GM12878 (cell line): ENCODE measurements around the gene SPESP1. TPM values are rescaled to one million over a fixed set of nuclear protein-coding genes. Genes with fewer than 3 reads are reported as not detected.

Source experiments
- ATAC-seq: fragments of 200-7000 bp; cut with Tn5 transposase; 3 replicates; pipeline ENCODE4 v1.9.1; 2020; ENCODE audit warnings: mild to moderate bottlenecking, moderate library complexity
- BruUV-seq: library from RNA; stranded (reverse); fragments of 400-500 nt; replicated peaks from 2 replicates; lab custom pipeline; 2021; lab: Mats Ljungman, UMichigan
- CTCF ChIA-PET: fragments of 300-600 bp; sonication (Branson Sonifier 250); formaldehyde crosslinking; extraction: SDS; loops from one replicate; lab custom pipeline; 2021; ENCODE audit warnings: inconsistent platforms; lab: Yijun Ruan, JAX
- POLR2A ChIA-PET: fragments of 350-600 bp; formaldehyde crosslinking; extraction: SDS; loops from one replicate; lab custom pipeline; 2021; ENCODE audit warnings: inconsistent platforms; lab: Charles Lee
- RAD21 ChIA-PET: fragments of 300-600 bp; sonication (Branson Sonifier 250); formaldehyde crosslinking; loops from one replicate; lab custom pipeline; 2023; ENCODE audit warnings: antibody characterized with exemption; ENCODE audit not compliant: unreplicated experiment; lab: Charles Lee
- SMC1A ChIA-PET: fragments of 300-600 bp; sonication (Branson Sonifier 250); formaldehyde crosslinking; loops from one replicate; lab custom pipeline; 2023; ENCODE audit not compliant: unreplicated experiment, uncharacterized antibody; lab: Charles Lee
- DNase-seq: peaks from one replicate; pipeline ENCODE4 v3.0.0-alpha.2; 2011; ENCODE audit warnings: low read depth, low spot score
- FAIRE-seq: peaks from 3 replicates; lab custom pipeline; 2011; peaks lifted over from hg19 to GRCh38; lab: Jason Lieb, UNC
- H2AFZ ChIP-seq: 2 replicates; pipeline ENCODE4 v1.6.0; 2011; ENCODE audit warnings: low read depth, low read length, control low read depth; ENCODE audit not compliant: control insufficient read depth
- H3K27ac ChIP-seq: 2 replicates; pipeline ENCODE4 v1.5.1; 2011; ENCODE audit warnings: control low read depth; ENCODE audit not compliant: control insufficient read depth, insufficient read depth
- H3K27me3 ChIP-seq, 2 experiments: replicated peaks in 1 of 2; 2 replicates each; pipeline versions ENCODE4 v1.6.0 to v1.6.1; 2011; ENCODE audit warnings: low read length in 1 of 2; ENCODE audit not compliant: control insufficient read depth in 2 of 2, insufficient read depth in 2 of 2
- H3K36me3 ChIP-seq, 2 experiments: 2 replicates each; pipeline ENCODE4 v1.5.1; 2011; ENCODE audit warnings: low read length in 1 of 2; ENCODE audit not compliant: control insufficient read depth in 2 of 2, insufficient read depth in 2 of 2
- H3K4me1 ChIP-seq: 2 replicates; pipeline ENCODE4 v1.6.1; 2011; ENCODE audit warnings: mild to moderate bottlenecking, low read length, moderate library complexity, mixed read lengths; ENCODE audit not compliant: control insufficient read depth, insufficient read depth
- H3K4me2 ChIP-seq: 2 replicates; pipeline ENCODE4 v1.6.0; 2011; ENCODE audit warnings: control low read depth; ENCODE audit not compliant: control insufficient read depth, insufficient read depth
- H3K4me3 ChIP-seq: fragments of 200-600 bp; sonication (generic); 2 replicates; pipeline ENCODE4 v1.5.1; 2016
- H3K79me2 ChIP-seq: 2 replicates; pipeline ENCODE4 v1.6.0; 2011; ENCODE audit warnings: low read length; ENCODE audit not compliant: control insufficient read depth, insufficient read depth
- H3K9ac ChIP-seq: 2 replicates; pipeline ENCODE4 v1.8.0; 2011; ENCODE audit warnings: low read length, control low read depth, mixed read lengths; ENCODE audit not compliant: control insufficient read depth, insufficient read depth
- H3K9me3 ChIP-seq: replicated peaks from 3 replicates; pipeline ENCODE4 v1.5.1; 2011; ENCODE audit warnings: mild to moderate bottlenecking, low read length; ENCODE audit not compliant: control insufficient read depth, insufficient read depth
- H4K20me1 ChIP-seq: 2 replicates; pipeline ENCODE4 v1.6.0; 2011; ENCODE audit not compliant: control insufficient read depth, insufficient read depth
- BCL11A ChIP-seq: IDR thresholded peaks from 2 replicates; pipeline ENCODE4 v1.6.1; 2011; ENCODE audit warnings: low read depth, low read length
- CBFB ChIP-seq: IDR thresholded peaks from 2 replicates; pipeline ENCODE4 v1.6.1; 2016; ENCODE audit warnings: antibody characterized with exemption, low read depth
- CBX3 ChIP-seq: fragments of 200-600 bp; sonication (generic); IDR thresholded peaks from 2 replicates; pipeline ENCODE4 v1.6.1; 2016; ENCODE audit warnings: low read depth, borderline replicate concordance
- CEBPB ChIP-seq, 2 experiments: fragments of 150-350 bp in 1 of 2; IDR thresholded peaks; 2 replicates each; pipeline ENCODE4 v1.6.1; 2012 to 2014; ENCODE audit warnings: low read depth in 2 of 2, low read length in 2 of 2, borderline replicate concordance in 1 of 2, inconsistent platforms in 1 of 2
- ESRRA ChIP-seq: IDR thresholded peaks from 2 replicates; pipeline ENCODE4 v1.6.1; 2012; ENCODE audit warnings: mild to moderate bottlenecking, low read length, improper control_type of control experiment
- EZH2 ChIP-seq: IDR thresholded peaks from 2 replicates; pipeline ENCODE4 v1.6.1; 2012; ENCODE audit warnings: low read depth, mild to moderate bottlenecking, control low read depth, inconsistent platforms, low read length, borderline replicate concordance; ENCODE audit not compliant: control insufficient read depth
- FOXM1 ChIP-seq: IDR thresholded peaks from 2 replicates; pipeline ENCODE4 v1.6.1; 2012; ENCODE audit warnings: low read depth, mild to moderate bottlenecking, inconsistent platforms, low read length, moderate library complexity
- HDAC2 ChIP-seq: fragments of 200-600 bp; sonication (generic); IDR thresholded peaks from 2 replicates; pipeline ENCODE4 v1.6.1; 2017
- HDAC6 ChIP-seq: fragments of 200-600 bp; sonication (generic); IDR thresholded peaks from one replicate; pipeline ENCODE4 v1.8.0; 2017; ENCODE audit warnings: antibody characterized with exemption; ENCODE audit not compliant: unreplicated experiment
- IKZF2 ChIP-seq, 2 experiments: fragments of 450-650 bp; IDR thresholded peaks; 2 replicates each; pipeline ENCODE4 v1.6.1; 2017; ENCODE audit warnings: mild to moderate bottlenecking in 2 of 2, moderate library complexity in 2 of 2
- JUND ChIP-seq: IDR thresholded peaks from 2 replicates; pipeline ENCODE4 v1.6.1; 2012; ENCODE audit warnings: low read depth, mild to moderate bottlenecking, low read length, improper control_type of control experiment, moderate library complexity
- MYB ChIP-seq: fragments of 150-350 bp; IDR thresholded peaks from 2 replicates; pipeline ENCODE4 v1.6.1; 2014; ENCODE audit warnings: mild to moderate bottlenecking, low read depth, low read length, borderline replicate concordance
- MYC ChIP-seq: IDR thresholded peaks from 2 replicates; pipeline ENCODE4 v1.6.1; 2011; ENCODE audit warnings: mild to moderate bottlenecking, low read length, moderate library complexity, inconsistent platforms; ENCODE audit not compliant: insufficient read depth, insufficient replicate concordance, insufficient read length, severe bottlenecking
- NFYA ChIP-seq: IDR thresholded peaks from 2 replicates; pipeline ENCODE4 v1.6.1; 2011; ENCODE audit warnings: low read depth, mild to moderate bottlenecking, low read length, improper control_type of control experiment, borderline replicate concordance
- NRF1 ChIP-seq: conservative IDR thresholded peaks from 2 replicates; pipeline ENCODE4 v1.6.1; 2011; ENCODE audit warnings: mild to moderate bottlenecking, low read depth, low read length, improper control_type of control experiment
- STAT1 ChIP-seq: fragments of 450-650 bp; conservative IDR thresholded peaks from 2 replicates; pipeline ENCODE4 v1.6.1; 2014; ENCODE audit warnings: antibody characterized with exemption, mild to moderate bottlenecking
- ZBED1 ChIP-seq: IDR thresholded peaks from 2 replicates; pipeline ENCODE4 v1.6.1; 2016; ENCODE audit warnings: borderline replicate concordance
- ZNF592 ChIP-seq: fragments of 450-650 bp; IDR thresholded peaks from 2 replicates; pipeline ENCODE4 v1.6.1; 2017; ENCODE audit warnings: mild to moderate bottlenecking, moderate library complexity
- in situ Hi-C: fragments of 300-500 bp; cut with MboI; formaldehyde crosslinking; loops from 9 replicates; pipeline ENCODE4 v1.14.3; 2018; ENCODE audit warnings: mixed read lengths
- intact Hi-C: fragments of 100-400 bp; cut with micrococcal nuclease; formaldehyde crosslinking; loops from one replicate; pipeline ENCODE4 v1.14.2; 2022; ENCODE audit not compliant: unreplicated experiment
- polyA plus RNA-seq, 11 experiments: library from polyadenylated mRNA; depleted of rRNA in 4 of 11; unstranded in 6 of 11; stranded (reverse) in 5 of 11; fragments of >200 nt; fragmentation: Nextera tagmentation in 4 of 11; fragmentation: Illumina TruSeq in 1 of 11; extraction: Ambion mirVana in 4 of 11; extraction: Trizol in 1 of 11; gene quantifications; 1 replicate in 1 of 11; 2 replicates in 10 of 11; pipeline versions ENCODE4 v1.2.1 to v1.2.3, GENCODE V29; 2011 to 2016; ENCODE audit warnings: inconsistent platforms in 2 of 11, missing spikeins in 2 of 11, low read depth in 1 of 11
- total RNA-seq, 4 experiments: library from RNA; depleted of rRNA in 3 of 4; stranded (reverse); fragments of >200 nt in 3 of 4; fragmentation: Illumina TruSeq in 1 of 4; extraction: Trizol in 1 of 4; gene quantifications; 2 replicates each; pipeline versions ENCODE4 v1.2.1 to v1.2.3, GENCODE V29; 2013 to 2021
- TF ChIP-seq, protein P1 (sequence below): fragments of 450-650 bp; IDR thresholded peaks from 2 replicates; pipeline ENCODE4 v1.6.1; 2017; ENCODE audit warnings: antibody characterized with exemption, mild to moderate bottlenecking, moderate library complexity

The SPESP1 gene
- total and polyA plus RNA-seq, 10 of the 15 experiments (the other 5 are each of a cell fraction or from before 2014, with no cell fraction given): not detected

DNA sequence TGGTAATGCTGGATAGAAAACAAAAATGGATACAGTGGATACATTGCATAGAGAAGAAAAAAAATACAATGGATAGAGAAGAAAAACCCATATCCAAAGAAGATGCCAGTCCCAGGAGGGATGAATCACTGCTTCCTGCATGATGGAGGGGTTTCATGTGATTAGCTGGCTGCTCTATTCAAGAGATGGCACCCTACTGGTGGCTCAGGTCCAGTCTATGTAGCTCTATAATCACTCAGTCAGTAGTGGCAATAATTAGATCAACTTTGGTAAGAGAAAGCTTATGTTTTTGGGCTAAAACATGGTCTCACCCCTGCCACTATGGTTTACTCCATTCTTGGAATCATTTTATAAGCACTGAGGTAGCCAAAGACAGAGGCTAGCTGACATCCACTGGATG lies 50.5 kb downstream of the SPESP1 start:
- no peaks in the 10 kb centered on the region for H3K36me3 ChIP-seq
- POLR2A ChIA-PET: no interaction called here
- FAIRE-seq (no peak), DNase-seq (no peak), ATAC-seq (no peak)
- no peak overlapping the region for H2AFZ ChIP-seq
- no peak overlapping the region for H3K4me3 ChIP-seq
- SMC1A ChIA-PET: no interaction called here
- H3K9ac ChIP-seq: no peak overlapping the region
- CTCF ChIA-PET: no interaction called here
- H3K4me2 ChIP-seq: no peak overlapping the region
- in situ Hi-C loops: no loop called here
- intact Hi-C loops: no loop called here
- no peaks in the 10 kb centered on the region for H3K4me1 ChIP-seq
- RAD21 ChIA-PET: no interaction called here
- H3K9me3 ChIP-seq: no peaks in the 10 kb centered on the region
- no peaks in the 10 kb centered on the region; a peak in 1 of 4 replicates for H3K27me3 ChIP-seq
- no peak overlapping the region for H3K27ac ChIP-seq
- no TSS peak for BruUV-seq
- H3K79me2 ChIP-seq: no peaks in the 10 kb centered on the region
- H4K20me1 ChIP-seq: no peaks in the 10 kb centered on the region
- no peak for TF ChIP-seq CEBPB (IDR thresholded peaks at IDR 0.05; ENCODE audit: borderline replicate concordance in 1 of 2, low read depth in 2 of 2, low read length in 2 of 2)
- TF ChIP-seq CBFB: no peak
- TF ChIP-seq IKZF2 (IDR thresholded peaks at IDR 0.05): no peak
- TF ChIP-seq MYC: no peak
- no peak for TF ChIP-seq ZNF592
- no peak for TF ChIP-seq HDAC6
- no peak for TF ChIP-seq ZBED1
- TF ChIP-seq MYB: no peak
- no peak for TF ChIP-seq EZH2
- TF ChIP-seq FOXM1: no peak
- TF ChIP-seq JUND: no peak
- TF ChIP-seq NRF1: no peak
- TF ChIP-seq STAT1: no peak
- TF ChIP-seq, protein P1, sequence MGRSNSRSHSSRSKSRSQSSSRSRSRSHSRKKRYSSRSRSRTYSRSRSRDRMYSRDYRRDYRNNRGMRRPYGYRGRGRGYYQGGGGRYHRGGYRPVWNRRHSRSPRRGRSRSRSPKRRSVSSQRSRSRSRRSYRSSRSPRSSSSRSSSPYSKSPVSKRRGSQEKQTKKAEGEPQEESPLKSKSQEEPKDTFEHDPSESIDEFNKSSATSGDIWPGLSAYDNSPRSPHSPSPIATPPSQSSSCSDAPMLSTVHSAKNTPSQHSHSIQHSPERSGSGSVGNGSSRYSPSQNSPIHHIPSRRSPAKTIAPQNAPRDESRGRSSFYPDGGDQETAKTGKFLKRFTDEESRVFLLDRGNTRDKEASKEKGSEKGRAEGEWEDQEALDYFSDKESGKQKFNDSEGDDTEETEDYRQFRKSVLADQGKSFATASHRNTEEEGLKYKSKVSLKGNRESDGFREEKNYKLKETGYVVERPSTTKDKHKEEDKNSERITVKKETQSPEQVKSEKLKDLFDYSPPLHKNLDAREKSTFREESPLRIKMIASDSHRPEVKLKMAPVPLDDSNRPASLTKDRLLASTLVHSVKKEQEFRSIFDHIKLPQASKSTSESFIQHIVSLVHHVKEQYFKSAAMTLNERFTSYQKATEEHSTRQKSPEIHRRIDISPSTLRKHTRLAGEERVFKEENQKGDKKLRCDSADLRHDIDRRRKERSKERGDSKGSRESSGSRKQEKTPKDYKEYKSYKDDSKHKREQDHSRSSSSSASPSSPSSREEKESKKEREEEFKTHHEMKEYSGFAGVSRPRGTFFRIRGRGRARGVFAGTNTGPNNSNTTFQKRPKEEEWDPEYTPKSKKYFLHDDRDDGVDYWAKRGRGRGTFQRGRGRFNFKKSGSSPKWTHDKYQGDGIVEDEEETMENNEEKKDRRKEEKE: no peak
- no peak for TF ChIP-seq HDAC2
- no peak for TF ChIP-seq NFYA
- TF ChIP-seq ESRRA: no peak
- no peak for TF ChIP-seq BCL11A
- no peak for TF ChIP-seq CBX3
